GM21447 (cell line): ENCODE results near the gene THSD4.

Source experiments
- ATAC-seq: cut with Tn5 transposase; IDR thresholded peaks from one replicate; pipeline ENCODE4 v1.9.1; 2021; ENCODE audit not compliant: unreplicated experiment

Gene THSD4

DNA sequence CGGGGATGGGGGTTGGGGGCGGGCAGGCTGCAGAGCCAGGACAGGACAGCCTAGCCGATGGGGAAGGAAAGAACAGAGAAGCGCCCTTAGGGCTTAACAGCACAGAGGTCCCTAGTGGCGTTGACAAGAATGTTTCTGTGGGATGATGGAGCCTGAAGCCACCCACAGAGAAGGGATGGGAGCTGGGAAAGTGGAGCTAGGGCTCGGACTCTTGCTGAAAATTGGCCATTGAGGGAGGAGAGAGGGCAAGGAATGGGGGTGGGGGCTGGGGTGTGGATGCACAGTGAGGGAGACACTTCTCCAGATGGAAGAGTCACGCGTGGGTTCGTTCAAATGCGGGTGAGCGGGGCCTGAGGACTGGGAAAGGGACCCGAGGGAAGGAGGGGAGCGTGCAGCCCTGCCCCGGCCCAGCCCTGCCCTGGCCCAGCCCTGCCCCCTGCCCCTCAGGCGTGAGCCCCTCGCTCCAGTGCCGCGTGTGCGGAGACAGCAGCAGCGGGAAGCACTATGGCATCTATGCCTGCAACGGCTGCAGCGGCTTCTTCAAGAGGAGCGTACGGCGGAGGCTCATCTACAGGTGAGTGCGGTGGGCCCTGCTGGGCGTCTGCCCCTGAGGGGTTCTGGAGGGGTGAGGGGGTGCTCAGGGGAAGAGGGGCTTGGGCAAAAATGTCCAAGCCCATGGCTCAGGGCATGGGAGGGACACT lies 695.9 kb downstream of the THSD4 start:
- ATAC-seq, result no peak

DNA sequence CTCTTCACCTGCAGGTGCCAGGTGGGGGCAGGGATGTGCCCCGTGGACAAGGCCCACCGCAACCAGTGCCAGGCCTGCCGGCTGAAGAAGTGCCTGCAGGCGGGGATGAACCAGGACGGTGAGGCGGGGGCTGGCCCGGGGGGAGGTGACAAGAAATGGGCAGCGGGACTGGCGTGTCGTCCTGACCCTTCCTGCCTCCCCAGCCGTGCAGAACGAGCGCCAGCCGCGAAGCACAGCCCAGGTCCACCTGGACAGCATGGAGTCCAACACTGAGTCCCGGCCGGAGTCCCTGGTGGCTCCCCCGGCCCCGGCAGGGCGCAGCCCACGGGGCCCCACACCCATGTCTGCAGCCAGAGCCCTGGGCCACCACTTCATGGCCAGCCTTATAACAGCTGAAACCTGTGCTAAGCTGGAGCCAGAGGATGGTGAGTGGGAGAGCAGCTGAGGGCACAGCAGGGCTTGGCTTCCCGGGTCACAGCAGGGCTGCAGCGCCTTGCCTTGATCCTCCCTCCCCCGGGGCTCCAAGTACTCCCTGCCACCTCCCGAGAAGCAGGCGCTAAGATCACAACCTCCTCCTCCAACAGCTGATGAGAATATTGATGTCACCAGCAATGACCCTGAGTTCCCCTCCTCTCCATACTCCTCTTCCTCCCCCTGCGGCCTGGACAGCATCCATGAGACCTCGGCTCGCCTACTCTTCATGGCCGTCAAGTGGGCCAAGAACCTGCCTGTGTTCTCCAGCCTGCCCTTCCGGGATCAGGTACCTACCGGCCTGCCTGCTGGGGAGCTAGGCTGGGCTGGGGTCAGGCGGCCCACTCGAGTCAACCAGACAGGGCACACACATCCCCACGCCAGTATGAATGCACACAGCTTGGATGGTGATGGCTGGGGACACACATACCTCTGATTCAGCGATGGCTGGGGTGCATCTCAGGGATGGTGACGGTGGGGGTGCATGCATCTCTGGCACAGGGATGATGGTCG lies 696.8 kb downstream of the THSD4 start:
- ATAC-seq, result no peak

DNA sequence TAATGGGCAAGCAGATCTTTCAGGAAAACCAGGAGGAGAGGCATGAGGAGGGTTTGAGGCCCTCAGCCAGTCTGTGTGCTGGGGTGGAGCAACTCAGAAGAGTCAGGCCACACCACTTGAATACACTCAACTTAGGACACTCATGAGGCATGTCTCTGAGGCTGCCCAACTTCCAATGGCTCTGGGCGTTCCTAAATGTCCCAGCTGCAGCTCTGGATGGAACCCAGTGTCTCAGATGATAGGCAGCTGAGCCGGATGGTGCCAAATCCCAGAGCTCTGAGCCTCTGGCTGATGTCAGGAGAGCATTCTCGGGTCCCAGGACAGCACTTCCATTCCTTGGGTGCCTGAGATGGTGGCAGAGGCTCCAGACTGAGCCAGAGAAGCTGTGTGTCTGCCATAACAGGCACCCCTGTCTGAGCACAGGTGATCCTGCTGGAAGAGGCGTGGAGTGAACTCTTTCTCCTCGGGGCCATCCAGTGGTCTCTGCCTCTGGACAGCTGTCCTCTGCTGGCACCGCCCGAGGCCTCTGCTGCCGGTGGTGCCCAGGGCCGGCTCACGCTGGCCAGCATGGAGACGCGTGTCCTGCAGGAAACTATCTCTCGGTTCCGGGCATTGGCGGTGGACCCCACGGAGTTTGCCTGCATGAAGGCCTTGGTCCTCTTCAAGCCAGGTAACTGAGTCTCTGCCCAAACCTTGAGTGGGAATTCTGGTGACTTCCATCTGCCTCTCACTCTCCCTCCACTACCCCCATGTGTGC lies 697.9 kb downstream of the THSD4 start:
- ATAC-seq, result no peak

DNA sequence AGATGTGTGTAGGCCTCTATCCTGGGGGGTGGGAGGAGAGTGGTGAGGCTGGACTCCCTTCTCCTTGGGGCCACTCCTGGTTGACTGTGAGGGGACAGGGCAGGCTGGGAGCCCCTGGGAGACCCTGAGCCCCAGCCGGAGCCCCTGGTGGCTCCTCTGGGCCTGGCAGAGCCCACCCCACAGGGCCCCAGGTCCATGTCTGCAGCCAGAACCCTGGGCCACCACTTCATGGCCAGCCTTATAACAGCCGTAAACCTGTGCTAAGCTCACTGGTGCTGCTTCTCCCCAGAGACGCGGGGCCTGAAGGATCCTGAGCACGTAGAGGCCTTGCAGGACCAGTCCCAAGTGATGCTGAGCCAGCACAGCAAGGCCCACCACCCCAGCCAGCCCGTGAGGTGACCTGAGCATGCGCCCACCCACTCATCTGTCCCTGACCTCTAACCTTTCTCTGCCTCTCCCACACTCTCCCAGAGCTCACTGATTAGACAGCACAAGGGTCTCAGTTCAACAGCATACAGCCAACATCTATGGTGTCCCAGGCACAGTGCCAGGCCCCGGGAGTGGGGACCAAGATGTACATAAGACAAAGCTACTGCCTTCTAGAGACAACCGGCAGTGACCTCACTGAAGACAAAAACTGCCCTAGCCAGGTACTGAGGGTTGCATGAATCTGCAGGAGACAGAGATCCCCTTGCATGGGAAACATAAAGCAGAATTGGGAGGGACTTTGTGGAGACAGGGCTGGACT lies 698.6 kb downstream of the THSD4 start:
- no peak for ATAC-seq

DNA sequence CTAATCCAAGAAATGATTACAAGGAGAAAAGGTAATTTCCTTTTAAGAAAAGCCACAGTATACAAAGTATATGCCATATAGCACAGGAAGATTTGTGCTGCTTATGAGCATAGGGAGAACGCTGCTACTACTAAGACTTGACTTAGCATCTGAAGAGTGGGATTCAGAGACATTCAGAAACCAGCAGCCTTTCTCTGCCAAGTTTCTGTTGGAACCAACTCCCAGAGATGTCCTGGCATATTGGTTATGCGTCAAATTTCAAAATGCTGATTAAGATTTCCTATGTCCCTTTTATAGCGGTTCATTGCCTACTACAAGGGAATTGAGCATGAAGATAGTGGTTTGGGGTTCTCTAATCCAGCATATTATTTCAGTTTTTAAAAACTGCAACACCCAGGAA lies 700.0 kb downstream of the THSD4 start:
- no peak for ATAC-seq

DNA sequence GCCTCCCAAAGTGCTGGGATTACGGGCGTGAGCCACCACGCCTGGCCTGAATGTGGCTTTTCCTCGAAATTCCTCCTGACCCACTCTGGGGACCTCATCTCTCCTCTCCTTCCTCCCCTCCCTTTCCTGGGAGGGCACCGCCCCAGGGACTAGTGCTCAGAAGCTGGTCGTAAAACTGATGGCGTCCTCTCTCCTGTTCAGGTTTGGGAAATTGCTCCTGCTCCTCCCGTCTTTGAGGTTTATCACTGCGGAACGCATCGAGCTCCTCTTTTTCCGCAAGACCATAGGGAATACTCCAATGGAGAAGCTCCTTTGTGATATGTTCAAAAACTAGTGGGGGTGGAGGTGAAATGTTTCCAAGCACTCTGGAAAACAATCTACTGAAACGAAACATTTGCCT lies 702.1 kb downstream of the THSD4 start:
- no peak for ATAC-seq

DNA sequence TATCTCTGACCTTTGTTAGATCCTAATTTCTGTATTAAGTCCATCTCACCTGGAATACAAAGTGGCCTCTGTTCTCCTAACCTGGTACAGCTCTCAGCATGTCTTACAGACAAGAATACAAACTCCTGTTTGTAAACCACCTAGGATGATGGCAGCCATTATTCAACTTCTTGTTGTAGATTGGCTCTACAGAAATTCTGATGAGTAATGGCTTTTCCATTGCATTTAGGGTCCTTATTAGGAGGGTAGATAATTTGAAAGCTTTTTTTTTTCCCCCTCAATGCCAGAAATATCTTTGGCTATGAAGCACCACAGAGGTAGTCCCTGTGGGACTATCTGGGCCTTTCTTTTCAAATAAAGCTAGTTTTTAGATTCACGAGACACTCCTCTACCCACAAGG lies 704.9 kb downstream of the THSD4 start:
- ATAC-seq, result no peak

DNA sequence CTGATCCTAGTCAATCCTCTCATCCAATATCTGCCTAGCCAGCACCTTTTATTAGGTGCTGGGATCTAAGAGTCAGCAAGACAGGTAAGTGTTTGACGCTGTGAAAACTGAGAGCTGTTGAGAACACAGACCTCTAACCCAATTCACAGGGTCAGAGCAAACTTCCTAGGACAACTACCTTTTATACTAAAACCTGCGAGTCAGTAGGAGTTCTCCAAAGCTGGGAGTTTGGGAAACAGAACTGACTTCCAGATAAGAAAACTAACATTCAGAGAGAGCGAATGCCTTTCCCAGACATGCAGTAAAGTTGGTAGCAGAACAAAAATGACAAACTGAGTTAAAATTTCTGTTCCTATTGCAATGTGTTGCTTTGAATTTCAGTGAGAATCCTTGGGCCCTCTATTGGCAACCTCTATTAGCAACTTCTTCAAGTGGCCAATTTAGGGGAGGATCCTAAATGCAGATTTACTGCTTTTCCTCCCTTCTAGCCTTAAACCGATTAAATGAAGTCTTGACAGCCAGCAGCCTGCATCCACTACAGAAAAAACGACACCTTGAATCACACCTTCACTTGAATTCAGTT lies 706.4 kb downstream of the THSD4 start:
- no peak for ATAC-seq

DNA sequence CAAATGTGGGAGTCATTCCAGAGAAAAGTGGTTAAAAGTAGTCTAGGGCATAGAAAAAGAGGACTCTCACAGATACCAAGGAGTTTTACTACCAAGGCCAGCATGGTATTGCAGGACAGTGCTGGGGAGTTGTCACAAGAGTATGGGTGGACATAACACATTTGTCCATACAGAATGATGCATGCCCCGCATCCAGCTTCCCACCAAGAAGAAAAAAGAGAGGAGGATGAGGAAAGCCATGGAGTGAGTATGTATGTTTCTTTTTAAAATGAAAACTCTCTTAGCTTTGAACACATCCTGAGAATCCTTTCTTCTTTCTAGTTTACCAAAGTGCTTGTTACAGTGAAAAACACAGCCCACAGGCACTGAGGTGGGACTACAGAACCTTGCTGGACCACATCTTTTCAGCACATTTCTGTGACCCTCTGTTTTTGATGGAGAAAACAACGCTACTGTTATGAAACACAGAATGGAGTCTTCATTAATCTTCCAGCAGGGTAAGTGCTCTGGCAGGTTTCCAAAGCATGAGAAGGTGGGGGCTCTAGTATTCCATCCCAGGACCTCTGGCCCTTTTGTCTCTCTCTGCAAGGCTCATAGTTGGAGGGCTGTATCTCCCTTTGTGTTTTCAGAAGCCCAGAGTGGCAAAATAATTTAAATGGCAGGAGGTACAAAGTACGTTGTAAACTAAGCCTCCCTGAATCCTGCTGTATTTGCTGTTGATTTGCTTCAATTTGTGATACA lies 707.8 kb downstream of the THSD4 start:
- no peak for ATAC-seq

DNA sequence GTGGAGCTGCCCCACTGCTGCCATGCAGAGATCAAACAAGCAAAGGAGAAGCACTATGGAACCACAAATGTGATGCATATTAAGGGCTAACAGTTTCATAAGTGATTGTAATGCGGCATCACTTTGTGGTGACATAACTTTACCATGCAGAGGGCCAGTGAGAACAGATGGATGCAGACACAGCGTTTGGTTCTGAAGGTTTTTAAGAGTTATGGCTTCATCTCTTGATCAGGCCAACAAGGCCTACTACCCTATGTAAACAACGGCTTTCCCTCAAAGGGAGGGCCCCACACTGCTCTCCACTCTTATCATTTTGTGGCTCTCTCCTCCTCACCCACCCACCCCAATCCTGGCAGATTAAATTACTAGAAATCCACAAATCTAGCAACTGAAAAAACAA lies 708.5 kb downstream of the THSD4 start:
- ATAC-seq, result no peak

DNA sequence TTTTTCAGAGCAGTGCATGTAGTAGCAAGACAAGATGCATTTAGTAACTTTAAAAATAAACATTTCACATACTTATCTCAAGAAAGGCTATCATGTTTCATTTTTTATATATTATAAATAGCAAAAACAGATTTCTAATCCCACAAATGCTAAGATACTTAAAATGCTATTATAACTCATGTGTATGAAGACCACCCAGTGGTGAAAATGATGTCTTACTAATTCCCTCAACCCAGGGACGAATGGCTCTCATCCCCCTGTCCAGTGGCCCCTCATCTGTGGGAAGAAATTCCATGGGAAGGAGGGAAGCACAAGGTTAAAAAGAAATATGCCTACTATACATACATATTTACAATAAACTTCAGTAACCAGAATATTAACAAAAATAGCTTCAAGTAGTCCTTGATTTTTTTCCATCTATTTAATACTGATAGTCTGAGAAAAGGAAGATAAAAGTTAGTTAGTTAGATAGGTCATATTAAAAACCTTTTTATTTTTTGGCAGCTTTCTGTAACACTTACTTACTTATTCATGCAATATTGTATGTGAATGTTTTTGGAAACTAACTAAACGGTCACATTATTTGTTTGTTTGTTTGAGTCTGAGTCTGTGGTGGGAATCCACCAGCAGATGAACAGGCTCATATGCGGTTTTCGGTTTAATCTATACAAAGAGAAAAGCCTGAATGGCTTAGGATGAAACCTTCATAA lies 709.9 kb downstream of the THSD4 start:
- ATAC-seq, result no peak

DNA sequence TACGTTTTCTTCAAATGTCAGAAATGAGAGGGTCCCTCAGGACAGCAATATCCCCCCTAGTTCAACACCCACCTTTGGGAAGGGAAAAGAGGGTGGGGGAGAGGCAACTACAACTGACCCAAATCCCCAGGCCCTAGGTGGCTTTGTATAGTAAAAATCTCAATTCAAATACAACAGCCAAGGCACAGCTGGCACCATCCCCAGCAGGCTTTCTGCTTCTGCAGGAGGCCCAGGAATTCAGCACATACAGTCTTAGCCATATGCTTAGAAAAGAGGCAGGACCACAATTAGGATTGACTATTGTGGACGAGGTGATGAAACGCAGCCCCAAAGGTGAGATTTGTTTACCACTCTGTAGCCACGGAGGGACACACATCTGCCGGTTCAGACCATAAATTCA lies 710.9 kb downstream of the THSD4 start:
- no peak for ATAC-seq

DNA sequence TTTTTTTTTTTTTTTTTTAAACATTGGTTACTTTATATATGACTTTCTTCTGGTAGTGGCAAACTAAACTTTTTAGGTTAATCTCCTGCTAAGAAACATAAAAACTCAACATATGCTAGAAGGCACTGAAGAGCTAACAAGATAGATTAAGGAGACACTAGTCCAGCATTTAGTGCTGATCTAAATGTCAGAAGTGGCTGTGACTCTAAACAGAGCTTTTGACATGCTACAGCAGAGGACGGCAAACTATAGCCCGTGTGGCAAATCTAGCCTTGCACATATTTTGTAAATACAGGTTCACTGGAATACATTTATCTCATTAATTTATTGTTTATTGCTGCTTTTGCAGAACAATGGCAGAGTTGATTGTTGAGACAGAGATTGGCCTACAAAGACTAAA lies 715.7 kb downstream of the THSD4 start:
- no peak for ATAC-seq
